ENCODE data around the gene ELFN1.

ELFN1 gene

DNA sequence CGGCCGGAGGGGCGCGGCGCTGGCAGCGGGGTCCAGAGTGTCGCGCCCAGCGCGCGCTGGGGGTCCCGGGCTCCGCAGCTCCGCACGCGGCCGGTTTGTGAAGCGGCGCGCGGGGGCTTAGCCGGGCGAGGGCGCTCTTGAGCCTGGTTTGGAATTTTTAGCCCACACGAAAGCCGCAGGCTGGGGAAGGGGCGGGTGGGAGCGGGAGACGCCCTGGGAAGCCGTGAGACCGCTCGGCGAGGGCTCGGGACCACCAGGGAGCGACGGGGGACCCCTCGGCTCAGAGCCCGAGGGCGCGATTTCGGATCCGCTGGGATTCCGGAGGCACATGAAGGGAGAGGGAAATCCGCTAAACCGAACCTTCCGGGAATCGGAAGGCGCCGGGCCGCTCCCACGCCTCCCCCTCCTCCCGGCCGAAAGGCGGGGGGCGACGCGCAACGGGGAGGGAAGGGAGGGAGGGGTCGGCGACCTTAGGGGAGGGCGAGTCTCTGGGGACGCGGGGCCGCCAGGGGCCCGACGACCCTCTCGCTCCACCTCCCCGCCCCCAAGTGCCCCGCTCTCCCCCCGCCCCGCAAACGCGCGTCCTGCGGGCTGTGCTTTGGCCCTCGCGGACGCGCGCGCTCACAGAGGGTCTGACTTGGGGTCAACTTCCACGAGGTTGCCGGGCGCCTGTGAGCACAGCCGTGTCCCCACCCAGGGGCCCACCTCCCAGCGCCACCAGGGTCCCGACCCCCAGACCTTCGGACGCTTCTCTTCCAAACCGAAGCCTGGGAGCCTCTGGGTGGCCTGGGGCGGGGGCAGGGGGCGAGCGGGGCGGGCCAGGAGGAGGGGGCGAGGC is 5.1 kb upstream of the ELFN1 start:
- DNase-seq = peak; percentile 35 to 73

DNA sequence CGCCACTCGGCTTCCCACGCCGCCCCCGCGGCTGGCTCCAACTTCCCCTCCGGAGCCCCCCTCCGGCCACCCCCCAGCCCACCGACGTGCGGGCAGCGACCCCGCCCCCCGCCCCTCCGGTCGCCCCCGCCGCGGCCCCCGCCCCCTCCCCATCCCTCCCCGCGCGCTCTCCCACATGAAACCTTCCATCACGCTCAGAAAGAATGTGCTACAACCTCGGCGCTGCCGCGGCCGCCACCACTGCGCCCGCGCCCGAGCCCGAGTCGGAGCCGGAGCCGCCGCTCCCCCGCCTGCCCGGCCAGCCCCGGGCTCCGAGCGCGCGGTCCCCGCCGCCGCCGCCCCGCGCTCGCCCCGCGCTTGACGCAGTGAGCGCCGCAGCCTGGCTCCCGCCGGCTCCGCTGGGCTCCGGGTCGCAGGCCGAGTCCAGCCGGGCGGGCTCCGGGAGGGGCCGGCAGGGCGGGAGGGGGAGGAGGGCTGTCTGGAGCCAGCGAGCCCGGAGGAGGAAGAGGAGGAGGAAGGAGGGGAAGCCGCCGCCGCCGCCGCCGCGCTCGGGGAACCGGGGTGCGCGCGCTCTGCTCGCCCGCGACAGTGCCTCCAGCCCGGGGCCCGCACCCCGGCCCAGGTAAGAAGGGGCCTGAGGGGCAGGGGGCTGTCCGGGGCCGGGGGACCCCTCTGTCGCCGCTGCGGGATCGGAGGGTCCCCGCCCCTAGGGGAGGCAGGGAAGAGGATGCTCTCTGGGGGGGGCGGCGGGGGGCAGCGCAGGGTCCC is 4.3 kb upstream of the ELFN1 start:
- DNase-seq = peak in 1 of 2 experiments; percentile 38

DNA sequence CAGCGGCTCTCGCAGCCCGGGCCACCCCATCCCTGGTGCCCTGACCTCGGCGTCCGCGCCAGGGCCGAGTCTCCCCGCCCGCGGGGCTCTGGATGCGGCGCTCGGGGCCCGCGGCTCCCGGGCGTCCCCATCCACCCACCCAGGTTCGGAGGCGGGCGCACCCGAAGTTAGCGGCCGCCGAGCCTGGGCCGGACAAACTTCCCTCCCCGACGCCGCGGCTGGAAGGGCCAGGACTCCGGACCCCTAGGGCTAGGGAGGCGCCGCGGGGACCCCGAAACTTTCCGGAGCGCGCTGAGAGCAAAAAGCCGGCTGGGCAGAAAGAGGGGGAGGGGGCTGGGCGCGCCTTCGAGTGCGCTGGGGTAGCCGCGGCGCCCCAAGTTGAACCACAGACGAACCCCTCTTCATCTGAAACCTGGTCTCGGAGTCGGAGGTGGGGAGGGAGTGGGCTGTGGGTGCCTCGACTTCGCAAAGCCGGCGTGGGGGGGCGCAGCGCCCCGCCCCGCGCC is 3.7 kb upstream of the ELFN1 start:
- DNase-seq = peak in 1 of 2 experiments; percentile 14

DNA sequence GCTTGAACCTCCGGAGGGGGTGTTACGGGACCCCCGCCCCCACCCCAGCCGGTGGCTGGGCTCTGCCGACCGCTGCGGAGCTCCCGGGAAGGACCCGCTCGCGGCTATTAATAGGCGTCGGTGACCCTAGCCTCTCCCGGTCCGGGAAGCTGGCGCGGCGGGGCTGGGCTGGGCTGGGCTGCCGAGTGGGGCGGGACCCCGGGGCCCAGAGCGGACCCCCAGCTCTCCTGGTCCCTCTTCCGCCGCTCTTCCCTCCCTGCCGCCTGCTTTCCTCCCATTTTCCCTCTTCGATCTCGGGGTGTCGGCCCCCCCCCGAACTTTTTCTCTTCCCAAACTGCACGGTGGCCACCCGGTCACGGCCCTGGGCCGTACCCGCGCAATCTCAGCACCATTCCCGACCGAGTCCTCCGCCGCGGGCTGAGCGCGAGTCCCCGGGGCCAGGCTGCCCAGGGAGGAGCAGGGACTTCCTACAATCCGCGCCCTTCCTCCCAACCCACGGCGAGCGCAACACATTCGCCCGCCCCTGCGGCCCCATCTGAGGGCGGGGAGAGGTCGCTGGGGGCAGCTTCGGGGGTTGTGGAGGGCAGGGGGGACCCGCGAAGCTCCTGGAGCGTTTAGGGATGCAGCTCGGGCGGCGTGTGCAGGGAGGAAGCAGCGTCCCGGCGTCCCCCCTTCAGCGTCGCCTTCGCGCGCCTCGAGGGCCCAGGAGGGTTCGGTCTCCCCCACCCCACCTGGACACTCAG is 3.1 kb upstream of the ELFN1 start:
- DNase-seq = peak in 1 of 2 experiments; percentile 19

DNA sequence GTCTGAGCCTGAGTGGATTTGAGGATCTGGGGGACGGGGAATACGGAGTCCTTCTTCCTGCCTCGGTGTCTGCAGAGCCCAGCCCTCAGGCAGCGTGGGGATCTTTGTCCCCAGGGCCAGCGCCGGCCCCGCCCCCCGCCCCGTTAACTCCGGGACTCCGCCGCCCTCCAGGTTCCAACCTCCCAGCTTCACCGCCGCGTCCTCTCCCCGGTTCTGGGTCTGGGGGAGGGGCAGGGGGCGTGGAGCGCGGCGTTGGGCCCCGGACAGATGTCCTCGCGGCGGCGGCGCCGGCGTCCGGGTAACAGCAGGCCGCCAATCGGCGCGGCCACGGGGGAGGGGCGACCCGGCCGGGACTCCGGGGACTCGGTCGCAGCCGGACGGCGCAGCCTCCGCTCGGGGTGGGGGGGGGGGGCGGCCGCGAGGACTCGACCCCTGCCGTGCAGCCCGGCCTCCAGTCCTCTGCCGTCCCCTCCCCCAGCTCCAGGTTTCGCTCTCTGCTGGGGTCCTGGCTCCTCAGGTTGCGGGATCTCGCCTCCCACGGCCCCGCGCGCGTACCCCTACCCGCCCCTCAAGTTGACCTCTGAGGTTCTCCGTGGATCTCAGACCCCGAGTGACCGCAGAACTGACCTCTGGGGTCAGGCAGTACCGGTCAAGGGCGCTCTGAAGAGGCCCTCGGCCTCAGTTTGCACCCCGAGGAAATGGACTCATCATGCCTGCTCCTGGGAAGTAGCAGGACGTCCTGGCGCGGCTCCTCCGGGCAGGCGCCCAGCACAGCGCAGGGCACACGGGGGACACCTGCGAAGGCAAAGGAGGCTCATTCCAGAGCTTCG is 2.3 kb upstream of the ELFN1 start:
- peak in 1 of 2 experiments; percentile 19 for DNase-seq

DNA sequence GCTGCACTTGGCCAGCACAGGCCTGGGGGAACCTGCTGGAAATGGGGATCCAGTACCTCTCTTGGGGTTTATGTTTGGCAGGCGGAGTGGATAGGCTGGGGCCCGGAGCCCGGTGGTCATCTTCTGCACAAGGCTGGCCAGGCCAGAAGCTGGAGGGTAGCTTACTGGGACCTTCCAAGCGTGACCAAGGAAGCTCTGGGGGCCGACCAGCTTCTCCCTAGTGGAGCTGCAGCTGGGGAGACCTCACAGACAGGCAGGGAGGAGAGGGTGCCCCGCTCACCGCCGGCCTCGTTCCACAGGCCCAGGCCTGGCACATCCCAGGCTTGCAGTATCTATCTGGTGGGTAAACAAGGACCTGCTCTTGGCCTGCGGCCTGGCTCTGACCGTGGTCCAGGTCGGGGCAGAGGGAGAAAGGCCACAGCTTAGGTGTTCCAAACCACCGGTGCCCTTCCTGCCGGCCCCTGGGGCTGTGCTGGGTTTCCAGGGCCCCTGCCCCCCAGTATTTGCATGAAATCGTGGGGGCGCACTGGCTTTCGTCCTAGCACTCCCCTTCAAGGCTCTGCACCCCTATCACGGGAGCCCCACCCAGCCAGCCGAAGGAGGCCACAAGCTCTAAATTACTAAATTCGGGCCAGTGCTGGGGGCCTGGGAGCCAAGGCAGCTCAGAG is 1.5 kb upstream of the ELFN1 start:
- DNase-seq = peak in 1 of 2 experiments; percentile 5

DNA sequence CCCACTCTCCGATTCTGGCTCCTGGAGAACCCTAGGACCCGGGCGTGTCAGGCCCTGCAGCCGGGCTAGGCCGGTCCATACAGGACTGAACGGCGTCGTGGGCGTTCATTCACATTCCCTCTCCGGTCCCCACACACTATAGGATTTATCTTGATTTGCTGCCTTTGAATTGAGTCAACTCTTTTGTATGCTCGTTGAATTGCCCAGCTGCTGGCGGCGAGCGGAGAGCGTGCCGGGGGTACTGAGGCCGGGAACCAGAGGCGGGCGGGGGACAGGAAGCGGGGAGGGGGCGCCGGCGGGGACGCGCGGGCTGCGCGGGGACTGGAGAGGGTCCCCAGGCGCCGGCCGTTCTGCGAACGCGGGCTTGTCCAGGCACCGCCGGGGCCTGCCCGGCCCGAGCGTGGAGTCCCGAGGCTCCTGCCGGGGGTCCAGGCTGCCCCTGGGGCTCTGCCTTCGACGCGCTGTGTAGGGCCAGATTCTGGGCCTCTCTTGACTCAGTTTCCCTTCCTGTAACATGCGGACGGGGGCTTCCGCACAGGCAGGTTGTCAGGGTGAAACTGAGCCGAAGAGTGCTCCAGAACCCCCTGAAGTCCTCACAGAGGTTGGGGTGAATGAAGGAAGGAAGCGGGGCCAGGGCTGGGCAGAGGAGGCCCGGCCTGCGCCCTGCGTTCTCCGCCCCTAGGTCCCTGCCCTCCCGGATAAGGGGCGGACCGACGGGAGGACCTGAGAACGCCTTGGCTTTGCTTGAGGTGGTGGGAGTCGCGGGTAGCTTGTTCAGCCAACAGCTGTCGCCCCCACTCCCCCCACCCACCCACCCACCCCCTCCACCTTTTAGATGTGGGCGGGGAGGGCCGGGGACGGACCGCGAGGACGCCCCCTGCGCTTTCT is 769 bp upstream of the ELFN1 start:
- DNase-seq = peak in 1 of 2 experiments; percentile 62

DNA sequence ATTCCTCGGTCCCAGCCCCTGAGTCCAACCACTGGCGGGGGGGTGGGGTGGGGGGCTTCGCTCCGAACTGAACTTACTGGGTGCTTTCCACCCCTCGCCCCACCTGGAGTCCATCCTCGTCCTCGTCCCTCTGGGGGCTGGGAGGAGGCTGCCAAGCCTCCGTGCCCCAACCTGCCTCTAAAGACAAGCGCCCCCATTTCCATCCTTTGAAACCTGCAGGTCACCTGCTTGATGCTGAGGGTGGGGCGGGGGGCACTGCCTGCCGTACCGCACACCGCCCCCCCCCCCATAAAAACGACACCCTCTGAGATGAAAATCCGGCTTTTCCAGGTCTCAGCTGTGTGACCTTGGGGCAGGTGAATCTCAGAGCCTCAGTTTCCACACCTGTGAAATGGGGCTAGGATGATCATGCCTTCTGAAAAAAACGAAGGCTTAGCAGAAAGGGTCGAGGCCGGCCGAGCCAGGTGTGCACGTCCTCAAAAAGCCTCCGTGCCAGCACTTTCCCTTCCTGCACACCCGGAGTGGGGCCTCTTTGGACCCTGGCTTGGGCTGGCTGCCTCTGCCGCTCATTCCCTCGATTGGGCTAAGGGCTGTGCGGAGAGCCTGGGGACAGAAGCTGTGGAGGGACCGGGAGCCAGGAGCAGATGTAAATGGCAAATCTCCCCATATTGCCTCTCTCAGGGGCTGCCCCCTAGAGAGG is 967 bp downstream of the ELFN1 start:
- no peak for DNase-seq

DNA sequence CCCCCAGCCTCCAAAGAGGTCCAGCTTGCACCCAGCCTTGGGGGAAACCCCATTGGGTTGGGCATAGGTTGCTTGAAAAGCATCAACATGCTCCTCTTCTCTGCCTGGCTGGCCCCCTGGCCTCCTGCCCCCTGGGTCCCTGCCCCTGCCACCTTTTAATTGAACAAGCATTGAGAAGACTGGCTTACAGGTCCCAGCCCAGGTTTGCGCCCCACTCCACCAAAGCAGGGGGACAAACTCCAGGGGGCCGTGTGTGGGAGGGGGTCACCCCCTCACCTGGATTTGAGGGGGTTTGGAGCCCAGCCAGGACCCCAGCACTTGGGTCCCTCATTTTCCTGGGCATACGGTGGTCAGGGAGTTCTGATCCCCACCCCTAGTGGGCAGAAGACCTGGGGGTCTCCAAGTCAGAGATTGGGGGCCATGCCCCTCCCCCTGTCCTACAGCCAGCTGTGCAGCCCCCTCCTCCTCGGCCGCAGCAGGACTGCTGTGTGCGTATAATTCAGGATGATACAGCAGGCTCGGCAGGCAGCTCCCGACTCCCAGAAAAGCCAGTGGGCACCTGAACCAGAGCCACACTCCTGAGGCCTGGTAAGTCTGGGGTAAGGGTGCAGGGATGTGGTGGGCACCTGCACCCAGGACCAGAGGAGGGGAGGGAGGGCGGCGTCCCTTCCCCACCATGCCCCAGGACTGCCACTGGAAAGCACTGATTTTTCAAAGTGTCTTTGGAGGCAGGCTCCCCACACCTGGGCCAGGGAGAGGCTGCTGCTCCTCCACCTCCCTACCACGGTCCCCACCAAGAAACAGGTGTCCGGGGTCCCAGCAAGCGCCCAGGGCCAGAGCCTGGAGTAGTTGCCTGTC is 1.7 kb downstream of the ELFN1 start:
- no peak for DNase-seq

DNA sequence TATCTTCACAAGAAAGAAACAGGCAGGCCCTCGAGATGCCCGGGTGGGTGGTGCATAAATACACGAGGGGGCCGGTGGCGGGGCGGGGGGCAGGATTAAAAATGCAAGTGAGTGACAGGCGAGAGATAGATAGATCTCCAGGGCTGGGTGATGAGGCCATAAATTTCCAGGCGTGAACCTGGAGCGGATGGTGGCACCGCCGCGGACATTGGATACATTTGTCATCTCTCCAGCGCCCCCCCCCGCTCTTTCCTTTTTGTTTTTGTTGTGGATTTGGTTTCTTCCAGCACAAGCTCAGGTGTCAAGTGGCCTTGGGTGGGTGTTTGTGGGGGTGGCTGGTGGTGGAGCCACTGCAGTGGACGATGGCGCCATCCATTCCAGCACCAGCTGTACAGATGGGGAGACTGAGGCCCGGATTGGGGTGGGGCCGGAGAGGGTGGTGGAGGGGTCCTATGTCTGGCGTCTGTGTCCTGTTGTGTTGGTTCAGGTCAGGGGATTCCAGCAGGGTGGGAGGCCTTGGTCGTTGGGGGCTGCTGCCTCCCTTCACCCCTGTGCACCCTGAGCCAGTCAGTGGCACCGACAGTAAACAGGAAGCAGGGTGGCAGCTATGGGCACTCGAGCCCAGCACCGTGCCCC is 2.9 kb downstream of the ELFN1 start:
- DNase-seq = no peak

DNA sequence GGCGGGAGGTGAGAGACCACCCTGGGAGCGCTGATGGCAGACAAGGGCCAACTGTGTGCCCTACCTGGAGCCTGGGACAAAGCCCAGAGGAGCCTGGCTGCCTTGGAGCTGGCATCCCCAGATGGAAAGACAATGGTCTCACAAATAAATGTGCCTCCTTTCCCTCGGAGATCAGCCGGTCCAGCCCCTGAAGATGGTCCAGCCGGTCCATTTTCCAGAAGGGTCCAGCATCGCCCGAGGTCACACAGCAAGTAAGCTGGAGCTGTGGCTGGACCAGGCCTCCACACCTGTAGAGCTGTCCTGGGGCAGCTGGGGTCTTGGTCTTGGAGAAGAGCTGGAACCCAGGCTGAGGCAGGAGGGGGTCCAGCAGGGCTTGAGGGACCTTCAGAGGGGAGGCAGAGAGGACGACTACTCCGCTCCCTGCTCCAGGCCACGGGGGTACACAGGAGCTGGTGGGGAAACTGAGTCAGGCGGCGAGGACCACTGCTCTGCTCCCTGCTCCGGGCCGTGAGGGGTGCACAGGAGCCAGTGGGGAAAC is 3.6 kb downstream of the ELFN1 start:
- DNase-seq = no peak

DNA sequence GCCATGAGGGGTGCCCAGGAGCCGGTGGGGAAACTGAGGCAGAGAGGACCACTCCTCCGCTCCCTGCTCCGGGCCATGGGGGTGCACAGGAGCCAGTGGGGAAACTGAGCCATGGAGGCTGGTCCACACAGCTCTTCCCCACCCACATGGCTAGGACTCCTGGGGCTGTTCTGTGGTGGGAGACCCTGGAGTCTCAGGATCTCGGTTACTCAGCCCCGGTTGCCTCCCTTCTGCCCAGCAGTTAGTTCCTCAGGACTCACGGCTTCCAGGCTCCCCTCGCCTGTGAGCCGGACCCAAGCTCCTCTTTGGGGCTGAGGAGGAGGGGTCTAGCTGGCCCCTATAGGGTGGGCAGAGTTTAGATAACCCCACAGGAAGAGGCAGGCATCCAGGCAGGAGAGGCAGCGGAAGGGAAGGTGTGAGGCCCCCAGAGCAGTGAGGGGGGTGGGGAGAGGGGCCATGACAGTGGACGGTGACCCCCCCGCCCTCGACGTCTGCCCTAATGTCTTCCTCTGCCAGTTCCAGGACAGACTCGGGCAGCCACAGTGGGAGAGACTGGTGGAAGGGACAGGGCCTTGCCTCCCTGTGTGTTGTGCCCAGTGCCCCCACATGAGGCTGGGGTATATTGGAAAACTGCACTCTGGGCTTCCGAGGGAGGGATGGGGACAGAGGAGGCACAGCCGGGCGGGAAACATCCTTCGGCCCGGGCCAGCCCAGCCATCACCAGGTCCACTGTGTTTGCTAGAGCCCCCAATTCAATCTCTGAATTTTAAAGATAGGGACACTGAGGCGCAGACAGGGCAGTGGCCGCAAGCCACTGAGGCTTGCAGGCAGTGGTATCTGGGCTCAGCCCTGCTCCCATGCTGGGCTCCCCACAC is 4.3 kb downstream of the ELFN1 start:
- DNase-seq = no peak

DNA sequence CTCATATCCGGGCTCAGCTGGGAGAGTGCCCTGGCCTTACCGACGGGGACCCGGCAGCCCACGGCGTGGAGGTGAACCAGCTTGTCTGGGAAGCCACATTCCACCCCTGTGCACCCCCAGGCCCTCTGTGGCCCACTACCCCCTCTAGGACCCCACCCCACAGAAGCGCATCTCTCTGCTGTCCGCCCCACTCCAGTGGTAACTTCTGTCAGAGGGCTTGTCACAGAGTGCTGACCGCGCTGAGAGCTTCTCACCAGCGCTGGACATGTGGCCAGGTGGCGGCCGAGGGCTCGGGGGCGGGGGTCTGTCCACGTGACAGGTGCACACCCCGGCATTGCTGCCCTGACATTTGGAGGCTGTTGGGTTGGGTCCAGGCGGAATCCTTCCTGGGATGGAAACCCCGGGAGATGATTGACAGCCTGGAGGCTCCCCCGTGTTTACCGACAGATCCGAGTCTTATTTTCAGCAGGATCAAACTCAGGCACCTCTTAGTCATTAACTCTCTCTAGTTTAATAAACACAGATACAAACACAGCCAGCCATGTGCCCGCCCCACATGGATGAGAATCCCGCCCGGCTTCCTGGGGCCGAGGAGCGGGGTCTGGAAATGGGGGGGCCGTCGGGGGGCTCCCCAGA is 5.1 kb downstream of the ELFN1 start:
- no peak for DNase-seq

DNA sequence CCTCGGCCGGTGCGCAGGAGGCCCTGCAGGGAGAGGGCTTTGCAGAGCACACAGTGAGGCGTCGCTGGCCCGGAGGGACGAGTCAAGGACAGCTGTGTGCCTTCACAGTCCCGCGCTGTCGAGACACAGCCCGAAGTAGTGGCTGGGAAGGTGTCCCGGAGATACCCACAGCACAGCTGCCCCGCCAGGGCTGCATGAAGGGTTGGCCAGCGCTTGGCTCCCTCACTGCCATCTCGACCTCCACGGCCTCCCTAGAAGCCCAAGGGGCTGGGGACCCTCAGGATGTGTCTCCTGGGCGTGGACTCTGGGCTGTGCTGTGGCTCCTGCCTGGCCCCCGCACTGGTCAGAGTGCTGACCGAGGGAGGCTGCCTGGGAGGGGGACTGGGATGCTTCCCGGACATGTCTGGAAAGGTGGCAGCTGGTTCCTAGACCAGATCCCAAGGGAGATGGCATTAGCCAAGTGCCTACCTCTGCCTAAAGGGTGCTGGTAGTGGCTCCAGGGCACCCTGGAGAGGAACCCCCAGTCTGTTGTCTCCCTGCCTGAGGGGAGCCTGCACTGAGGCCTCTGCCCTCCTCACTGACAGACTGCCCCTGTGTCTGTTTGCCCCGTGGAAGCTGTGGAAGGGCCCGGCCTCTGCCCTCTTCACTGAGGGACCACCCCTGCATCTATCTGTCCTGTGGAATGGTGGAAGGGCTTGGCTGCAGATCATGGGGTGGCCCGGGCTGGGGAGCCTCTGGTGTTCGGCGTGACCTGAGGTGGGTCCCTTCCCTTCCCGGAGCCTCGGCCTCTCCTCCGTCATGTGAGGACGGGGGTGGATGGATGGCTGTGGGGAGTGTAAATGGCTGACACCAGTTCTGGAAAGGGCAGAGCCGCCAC is 5.8 kb downstream of the ELFN1 start:
- DNase-seq = peak in 1 of 2 experiments; percentile 19

DNA sequence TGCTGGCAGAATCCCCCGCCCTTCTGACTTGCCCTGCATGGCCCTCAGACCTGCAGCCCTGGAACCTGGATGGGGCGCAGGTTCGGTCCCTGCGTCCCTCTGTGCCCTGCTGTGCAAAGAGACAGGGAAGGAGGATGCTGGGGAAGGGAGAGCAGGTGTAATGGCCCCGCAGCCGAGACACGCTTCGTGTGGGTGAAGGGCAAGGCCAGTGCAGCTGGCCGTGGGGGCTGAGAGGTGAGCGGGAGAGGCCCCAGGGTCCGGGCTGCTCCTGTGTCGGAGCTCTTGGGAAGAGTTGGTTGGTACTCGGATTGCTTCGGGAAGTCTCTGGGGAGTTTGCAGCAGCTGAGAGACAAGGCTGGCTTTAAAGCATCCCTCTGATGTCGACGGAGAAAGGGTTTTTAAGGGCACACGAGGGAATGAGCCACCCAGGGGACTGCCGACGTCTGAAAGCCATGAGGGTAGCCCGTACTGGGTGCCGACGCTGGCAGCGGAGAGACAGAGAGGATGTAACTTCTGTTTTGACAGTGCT is 6.5 kb downstream of the ELFN1 start:
- no peak for DNase-seq

Data from NCI-H524 (cell line).